Lung microvascular endothelial cell (primary cell): ENCODE data around the gene IGFBP3. TPM values are rescaled to one million over a fixed set of nuclear protein-coding genes. Genes with fewer than 3 reads are reported as not detected.

ENCODE experiments used
- DNase-seq, 2 donors: peaks; one replicate each; pipeline versions ENCODE4 v3.0.0 to v3.0.0-alpha.2; 2010; ENCODE audit warnings: low read depth in 2 of 2
- total RNA-seq: library from RNA; depleted of rRNA; stranded (reverse); fragments of >200 nt; gene quantifications from 2 replicates; pipeline ENCODE4 v1.2.1, GENCODE V29; 2014

IGFBP3 gene
- total RNA-seq, 1 donor from 2014 or later: 2.4 TPM

- no peak for DNase-seq
Measured at GRCh38 chr7:45873355-45873754, 47.7 kb downstream of the IGFBP3 start.

- no peak for DNase-seq
Measured at GRCh38 chr7:45873035-45873354, 48.1 kb downstream of the IGFBP3 start, which contains the start of gene CCDC201. CCDC201 (minus strand) TSS chr7:45873082; CDS start chr7:45873007, 75 bp downstream.

GRCh38 chr7:45872116-45873034 is 48.7 kb downstream of the IGFBP3 start:
- DNase-seq: peak; percentile 15 to 35

- no peak for DNase-seq
Measured at GRCh38 chr7:45869426-45869825, 51.6 kb downstream of the IGFBP3 start.

- DNase-seq: no peak
Measured at GRCh38 chr7:45867471-45867870, 53.6 kb downstream of the IGFBP3 start.

- DNase-seq: peak; percentile 12 to 28
Measured at GRCh38 chr7:45865594-45866410, 55.3 kb downstream of the IGFBP3 start.

- no peak for DNase-seq
Measured at GRCh38 chr7:45863715-45864114, 57.4 kb downstream of the IGFBP3 start.

Other genes starting within 250 kb of the IGFBP3 start
- gene CCDC201, start 48.2 kb downstream of the IGFBP3 start, total RNA-seq: not detected in 2 replicates
- 0.20 TPM in 1 of 2 replicates, not detected in the other for gene IGFBP1, start 32.8 kb downstream of the IGFBP3 start, total RNA-seq